ENCODE results near the gene CDC14A.

- TF ChIP-seq CTCF (IDR thresholded peaks at IDR 0.05; ENCODE audit: insufficient read depth, low read length, poor library complexity, severe bottlenecking): no peak
- TF ChIP-seq EZH2phosphoT487 (conservative IDR thresholded peaks at IDR 0.05; ENCODE audit: low read length): no peak
These were observed 165.7 kb downstream of the CDC14A start for GRCh38 chr1:100518023-100518422.
